GM18505 (cell line): ENCODE data around the gene CCNL2.
A peak's percentile ranks its signal among the peaks of the same experiment; 100 is the strongest.

Experiments
- ATAC-seq: cut with Tn5 transposase; IDR thresholded peaks from one replicate; pipeline ENCODE4 v1.9.1; 2021; ENCODE audit not compliant: unreplicated experiment
- POLR2A ChIP-seq: IDR thresholded peaks from 4 replicates; pipeline ENCODE4 v1.6.1; 2011; ENCODE audit warnings: borderline replicate concordance; ENCODE audit not compliant: insufficient read depth, insufficient read length; ENCODE audit errors: extremely low read depth

CCNL2 gene

DNA sequence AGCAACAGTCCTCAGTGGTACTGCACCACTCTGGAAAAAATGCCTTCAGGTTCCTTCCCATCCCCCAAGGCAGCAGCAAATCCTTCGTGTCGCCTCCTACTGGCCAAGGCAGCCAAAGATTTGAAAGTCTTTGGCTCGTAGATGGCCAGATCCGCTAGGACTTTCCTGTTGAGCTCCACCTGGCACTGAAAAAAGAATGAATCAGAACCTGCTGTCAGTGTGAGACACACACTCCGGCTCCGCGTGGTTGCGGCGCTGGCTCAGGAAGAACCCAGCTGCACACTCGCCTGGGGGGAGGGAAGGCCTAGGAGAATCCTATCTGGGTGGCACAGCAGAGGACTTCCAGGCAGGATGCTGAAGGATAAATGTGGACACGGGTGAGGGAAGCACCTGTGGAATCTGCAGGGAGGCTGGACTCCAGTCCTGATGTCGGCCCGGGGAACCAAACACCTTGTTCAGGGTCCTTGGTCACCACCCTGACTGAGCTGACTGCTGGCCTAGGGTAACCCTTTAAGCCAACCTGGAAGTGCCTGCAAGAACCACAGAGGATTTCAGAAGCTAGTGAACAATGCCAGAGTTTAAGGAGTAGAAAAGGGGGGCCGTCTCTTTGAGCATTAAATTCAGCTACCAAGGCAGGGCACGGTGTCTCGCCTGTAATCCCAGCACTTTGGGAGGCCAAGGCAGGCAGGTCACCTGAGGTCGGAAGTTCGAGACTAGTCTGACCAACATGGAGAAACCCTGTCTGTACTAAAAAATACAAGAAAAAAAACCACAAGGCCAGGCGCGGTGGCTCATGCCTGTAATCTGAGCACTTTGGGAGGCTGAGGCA lies 3.2 kb upstream of the CCNL2 start:
- no peak for ATAC-seq

DNA sequence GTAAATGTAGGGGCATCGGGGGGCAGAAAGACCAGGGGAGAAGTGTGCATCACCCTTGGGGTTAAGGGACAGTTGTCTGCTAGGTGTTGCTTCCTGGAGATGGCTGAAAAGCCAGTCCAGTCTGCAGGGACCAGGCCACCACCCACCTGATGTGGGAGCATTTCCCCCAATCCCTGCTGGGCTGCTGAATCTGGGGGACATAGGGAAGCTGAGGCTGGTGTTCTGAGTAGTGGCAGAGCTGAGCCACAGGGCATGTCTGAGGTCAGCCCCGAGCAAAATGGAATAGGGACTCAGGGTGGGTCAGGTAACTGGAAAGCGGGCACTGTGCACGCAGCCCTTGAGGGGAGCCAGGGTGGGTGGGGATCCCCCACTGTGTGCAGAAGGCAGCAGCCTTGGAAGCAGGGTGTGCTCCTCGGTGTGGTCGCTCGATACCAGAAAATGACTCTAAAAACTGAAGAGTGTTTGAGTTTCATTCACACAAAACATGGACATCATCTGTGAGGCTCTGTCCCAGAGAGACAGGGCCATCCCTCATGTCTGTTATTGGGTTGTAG lies 2.4 kb upstream of the CCNL2 start:
- peak; percentile 54 for TF ChIP-seq POLR2A
- ATAC-seq: no peak

More for the DNA sequence above, 3.2 kb upstream of the CCNL2 start:
- no peak for TF ChIP-seq POLR2A

DNA sequence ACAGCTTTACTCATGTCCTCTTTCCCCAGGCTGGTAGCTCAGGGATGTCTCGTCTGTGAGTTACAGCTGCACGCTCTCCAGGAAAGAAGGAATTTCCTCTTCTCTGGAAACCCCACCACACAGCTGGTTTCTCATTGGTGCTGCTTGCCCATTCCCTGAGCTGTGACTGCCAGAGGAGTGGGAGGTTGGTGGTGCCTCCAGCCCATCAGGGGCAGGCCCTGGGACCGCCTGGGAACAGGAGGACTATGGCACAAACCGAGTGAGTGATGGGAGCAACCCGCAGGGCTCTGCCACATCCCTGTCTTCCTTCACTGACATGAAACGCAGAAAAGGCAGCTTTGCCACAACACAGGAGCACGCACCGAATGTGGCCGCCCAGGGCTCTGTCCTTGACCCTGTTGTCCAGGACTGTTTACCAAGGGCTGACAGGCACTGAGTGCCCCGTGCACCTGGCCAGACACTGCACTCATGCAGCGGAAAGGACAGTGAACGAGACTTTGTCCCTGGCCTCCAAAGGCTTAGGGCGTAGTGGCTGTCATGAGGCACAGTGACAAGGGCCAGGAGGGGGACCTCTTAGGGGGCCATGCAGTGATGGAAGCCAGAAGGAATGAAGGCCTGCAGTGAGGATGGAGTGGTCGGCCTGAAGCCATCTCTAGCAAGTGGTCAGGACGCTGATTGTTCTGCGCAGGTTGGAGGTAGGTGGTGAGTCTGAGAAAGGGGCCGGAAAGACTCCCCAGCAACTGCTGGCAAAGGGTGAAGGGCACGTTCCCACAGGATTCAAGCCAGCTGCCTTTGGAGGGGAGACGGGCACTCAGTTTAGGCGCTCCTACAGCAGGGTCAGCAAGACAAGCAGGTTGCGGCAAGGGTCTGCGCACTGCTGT lies 1.7 kb upstream of the CCNL2 start:
- no peak for TF ChIP-seq POLR2A
- no peak for ATAC-seq

DNA sequence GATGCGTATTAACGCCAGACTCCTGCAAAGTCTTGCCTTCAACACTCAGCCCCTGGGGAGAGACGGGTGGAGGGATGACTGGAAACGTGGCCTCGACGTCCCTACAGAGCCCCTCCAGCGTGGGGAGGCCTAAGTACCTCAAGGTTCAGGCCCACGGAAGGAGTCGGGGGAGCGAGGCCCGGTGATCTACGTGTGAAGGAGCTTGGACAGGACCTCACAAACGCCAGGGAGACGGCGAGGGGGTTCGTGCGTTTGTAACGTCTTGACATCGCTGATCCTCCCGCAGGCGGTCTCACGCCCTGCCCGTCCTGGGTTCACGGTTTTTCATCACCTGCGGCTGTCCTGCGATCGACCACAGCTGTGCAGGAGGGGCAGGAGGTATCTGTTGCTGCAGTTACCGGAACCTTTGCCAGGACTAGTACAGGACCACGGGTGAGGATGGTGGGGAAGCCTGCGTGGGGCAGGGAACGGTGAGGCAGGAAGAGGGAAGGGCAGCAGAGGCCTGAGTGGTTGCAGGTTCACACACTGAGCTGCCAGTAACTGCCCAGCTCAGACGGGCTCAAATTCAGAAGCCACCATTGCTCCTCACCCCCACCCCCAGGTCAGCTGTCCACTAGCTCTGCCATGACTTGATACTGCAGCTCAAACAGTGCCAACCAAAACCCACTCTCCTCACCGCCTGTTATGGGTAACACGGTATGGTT lies 889 bp upstream of the CCNL2 start:
- no peak for ATAC-seq
- peak; percentile 53 for TF ChIP-seq POLR2A

DNA sequence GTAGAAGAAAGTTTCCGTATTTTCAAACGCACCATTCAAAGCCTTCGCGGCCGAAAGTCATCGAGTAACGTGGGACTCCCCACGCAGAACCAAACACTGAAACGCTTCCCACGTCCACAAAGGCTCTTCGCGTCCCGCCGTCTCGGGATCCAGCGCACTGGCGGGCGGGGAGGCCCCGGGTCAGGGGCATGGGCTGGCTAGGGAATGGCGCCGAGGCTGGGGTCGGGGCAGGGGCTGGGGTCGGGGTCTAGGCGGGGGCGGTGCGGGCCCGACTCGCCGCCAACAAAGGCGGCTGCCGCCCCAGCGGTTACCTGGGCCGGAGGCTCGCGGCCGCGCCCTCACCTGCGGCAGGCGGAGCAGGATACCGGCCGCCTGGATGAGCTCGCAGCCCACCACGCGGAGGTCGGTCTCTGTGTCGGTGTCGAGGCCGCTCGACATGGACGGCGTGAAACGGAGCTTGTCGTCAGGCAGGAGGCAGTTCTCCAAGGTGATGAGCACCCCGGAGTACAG lies 403 bp downstream of the CCNL2 start:
- no peak for TF ChIP-seq POLR2A
- peak; percentile 6 for ATAC-seq

DNA sequence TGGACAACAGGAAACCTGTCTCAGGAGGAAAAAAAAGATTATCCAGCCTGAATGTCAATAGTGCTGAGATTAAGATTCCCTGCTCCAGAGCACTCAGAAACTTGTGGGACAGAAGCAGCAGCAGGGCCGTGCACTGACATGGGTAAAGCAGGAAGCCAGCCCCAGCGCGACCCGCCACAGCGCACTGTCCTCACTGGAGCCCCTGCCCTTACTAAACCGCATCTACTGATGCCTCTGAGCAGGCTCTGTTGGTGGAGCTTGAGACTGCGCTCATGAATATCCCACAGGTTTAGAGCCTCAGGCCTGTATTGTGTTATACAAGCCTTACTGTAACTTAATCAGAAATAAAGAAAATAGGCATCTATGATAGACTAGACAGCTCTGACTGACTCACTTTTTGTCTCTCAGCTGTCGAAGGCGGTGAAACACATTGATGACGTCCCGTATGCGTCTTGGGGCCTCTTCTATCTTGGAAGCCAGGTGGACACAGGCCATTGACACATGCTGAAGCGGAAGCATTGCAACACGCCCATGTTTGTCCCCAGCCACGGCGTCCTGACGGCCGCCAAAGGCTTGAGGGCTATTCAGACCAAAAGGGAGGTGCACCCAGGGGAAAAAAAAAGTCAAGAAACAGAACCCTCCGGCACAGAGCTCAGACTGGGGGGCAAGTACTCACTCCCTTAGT lies 1.2 kb downstream of the CCNL2 start:
- TF ChIP-seq POLR2A: no peak
- no peak for ATAC-seq

DNA sequence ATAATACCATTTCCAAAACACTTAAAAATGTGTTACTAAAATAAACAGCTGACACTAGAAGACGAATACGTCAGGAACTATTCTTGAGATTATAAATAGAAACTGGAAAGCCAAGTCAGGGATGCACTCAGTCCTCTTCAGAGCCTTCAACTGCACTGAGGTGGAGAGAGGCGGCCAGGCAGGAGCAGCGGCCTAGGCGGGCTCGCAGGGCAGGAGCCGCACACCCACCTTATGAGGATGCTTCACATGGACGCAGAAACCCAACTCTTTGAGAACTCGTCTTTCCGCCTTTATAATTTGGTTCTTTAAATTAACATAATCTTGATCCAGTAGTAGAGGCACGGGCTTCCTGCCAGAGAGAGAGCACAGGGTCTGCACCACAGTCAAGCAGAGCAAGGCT lies 4.0 kb downstream of the CCNL2 start:
- ATAC-seq: no peak
- no peak for TF ChIP-seq POLR2A

DNA sequence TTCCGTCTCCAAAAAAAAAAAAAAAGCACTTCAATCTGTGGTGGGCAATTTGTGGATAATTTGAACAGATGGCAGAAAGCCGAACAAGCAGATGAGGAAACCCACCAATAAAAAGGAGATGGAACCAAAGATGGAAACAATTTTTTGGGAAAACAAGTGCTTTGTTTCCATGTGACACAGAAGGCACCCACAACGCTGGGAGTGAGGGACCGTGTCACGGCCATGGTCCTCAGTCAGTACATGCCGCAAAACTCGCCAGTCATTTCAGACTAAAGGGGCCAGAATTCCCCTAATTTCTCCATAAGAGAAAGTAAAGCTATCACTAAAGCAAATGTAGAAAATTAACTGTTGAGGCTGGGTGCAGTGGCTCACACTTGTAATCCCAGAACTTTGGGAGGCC lies 5.0 kb downstream of the CCNL2 start:
- ATAC-seq: no peak
- no peak for TF ChIP-seq POLR2A

DNA sequence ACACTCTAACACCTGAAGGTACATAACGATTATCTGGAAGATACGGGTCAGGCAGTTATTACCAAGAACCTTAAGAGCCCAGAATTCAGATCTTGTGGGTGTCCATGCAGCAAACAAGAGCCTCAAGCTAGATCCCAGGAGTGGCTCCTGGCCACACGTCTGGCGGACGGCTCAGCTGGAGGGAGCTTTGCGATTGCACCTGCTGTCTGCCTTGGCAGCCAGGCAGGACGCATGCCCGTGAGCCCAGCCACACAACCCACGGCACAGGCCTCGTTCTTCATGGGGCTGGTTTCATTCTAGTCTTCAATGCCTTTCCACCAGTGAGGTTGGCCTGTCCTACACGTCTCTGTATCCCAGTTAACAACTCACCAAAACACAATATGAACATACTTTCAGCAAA lies 5.7 kb downstream of the CCNL2 start:
- TF ChIP-seq POLR2A: no peak
- no peak for ATAC-seq

DNA sequence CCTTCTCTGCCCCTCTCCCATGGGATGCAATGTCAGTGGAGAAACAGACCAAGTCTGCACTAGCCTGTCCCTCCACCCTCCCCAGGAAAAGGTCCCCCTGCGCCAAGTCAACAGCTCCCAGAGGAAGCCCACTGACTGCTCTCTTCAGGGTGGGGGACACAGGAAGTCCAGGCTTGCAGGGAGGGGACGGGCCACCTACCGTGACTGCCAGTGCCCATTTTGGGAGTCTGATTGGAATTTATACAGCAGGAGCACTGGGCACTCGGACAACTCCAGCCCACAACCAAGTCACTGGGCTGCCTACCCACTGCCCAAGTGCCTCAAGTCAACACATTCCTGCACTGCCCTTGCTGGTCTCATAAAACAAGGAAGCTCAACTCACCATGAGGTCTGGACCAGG lies 6.1 kb downstream of the CCNL2 start:
- no peak for ATAC-seq

DNA sequence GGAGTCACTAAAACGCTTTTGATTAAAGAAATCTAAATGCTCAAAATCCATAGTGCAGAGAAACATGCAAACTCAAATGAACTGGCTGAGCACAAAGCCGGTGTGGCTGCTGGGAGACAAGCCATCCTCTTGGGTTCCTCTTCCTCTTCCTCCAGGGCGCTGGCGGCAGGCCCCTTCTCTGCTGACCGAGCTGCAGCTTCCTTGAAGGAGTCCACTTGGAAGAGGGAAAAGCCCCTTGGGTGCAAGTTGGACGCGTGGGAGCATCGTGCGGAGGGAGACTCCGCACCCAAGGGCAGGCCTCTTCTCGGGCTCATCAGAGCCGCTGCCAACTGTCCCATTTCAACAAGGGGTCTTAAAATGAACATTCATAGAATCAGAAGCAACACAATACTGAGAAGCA lies 7.9 kb downstream of the CCNL2 start:
- no peak for TF ChIP-seq POLR2A
- no peak for ATAC-seq

More for the DNA sequence above, 6.1 kb downstream of the CCNL2 start:
- TF ChIP-seq POLR2A: no peak

DNA sequence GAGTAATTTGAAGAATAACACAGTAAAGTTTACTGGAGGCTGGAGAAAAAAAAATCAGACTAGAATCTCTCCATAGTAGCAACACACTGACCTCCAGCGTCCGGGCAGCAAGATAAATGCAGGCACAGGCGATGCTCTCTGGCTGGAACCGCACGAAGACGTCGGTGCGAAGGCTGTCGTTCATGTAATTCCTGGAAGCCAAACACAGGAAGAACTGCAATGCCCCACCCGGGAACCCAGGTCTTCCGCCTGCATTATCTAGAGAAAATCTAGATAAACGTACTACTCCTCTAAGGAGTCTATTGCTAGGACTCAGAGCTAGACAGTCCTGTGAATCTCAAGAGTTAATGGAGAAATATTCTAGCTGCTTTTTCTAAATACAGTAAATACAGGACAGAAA lies 8.5 kb downstream of the CCNL2 start:
- TF ChIP-seq POLR2A: no peak
- no peak for ATAC-seq

DNA sequence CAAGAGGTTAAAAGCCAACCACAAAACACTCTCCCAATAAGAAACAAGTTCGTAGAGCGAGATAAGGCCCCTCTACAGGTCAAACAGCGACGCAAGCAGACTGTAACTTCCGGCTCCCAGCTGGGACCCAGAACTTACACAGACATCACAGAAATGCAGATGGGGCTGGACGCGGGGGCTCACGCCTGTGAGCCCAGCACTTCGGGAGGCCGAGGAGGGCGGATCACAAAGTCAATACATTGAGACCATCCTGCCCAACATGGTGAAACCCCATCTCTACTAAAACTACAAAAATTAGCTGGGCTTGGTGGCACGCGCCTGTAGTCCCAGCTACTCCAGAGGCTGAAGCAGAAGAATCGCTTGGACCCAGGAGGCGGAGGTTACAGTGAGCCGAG lies 11.1 kb downstream of the CCNL2 start:
- no peak for ATAC-seq
- no peak for TF ChIP-seq POLR2A
